Measurements from ENCODE around the gene SERPINE2. TPM values are rescaled to one million over a fixed set of nuclear protein-coding genes. Genes with fewer than 3 reads are reported as not detected.
A peak's percentile ranks its signal among the peaks of the same experiment; 100 is the strongest.

SERPINE2 gene
- total RNA-seq, 1 experiment from 2014 or later = 78.2 TPM

DNA sequence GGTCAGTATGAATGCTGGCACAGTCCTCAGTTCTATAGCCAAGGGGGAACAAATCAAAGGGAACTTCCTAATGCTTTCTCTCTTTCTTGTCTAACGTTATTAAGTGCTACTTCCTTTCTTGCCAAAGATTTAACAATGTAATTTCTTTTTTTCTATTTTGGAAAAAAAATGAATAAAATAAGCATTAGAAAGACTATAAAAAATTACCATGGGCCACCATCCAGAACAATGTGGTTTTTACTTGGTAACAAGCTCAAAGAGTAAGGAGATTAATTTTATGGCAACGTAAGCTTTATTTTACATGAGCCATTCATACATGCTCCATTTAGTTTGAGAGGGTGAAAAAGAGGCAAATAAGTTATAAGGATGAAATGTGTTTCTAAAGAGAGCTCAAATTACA, 40.1 kb downstream of the SERPINE2 start:
- Histone ChIP-seq H3K36me3 (peaks cover 28% of the 10 kb centered on the region), H3K4me3 (no peak overlapping the region), H3K27me3 (no peaks in the 10 kb centered on the region), H3K9me3 (no peaks in the 10 kb centered on the region)
- DNase-seq = no peak

DNA sequence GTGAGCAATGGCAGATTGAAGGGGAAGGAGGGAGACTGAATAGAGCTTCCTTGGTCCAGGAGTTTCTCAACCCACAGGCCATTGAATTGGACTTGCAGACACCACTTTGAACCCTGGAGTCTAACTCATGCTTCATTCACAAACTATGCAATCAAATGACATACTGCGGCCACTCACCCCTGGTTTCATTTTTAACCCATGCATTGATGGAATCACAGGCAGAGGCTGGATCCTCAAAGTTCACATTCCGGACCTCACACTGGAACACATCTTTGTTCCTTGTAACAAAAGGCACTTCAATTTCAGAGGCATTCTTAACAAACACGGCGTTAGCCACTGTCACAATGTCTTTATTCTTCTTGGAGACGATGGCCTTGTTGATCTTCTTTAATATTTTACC, 41.1 kb downstream of the SERPINE2 start:
- DNase-seq = no peak
- Histone ChIP-seq H3K36me3 (peaks cover 28% of the 10 kb centered on the region), H3K9me3 (no peaks in the 10 kb centered on the region), H3K4me3 (no peak overlapping the region), H3K27me3 (no peaks in the 10 kb centered on the region)

- Histone ChIP-seq H3K4me3 (no peak overlapping the region), H3K9me3 (no peaks in the 10 kb centered on the region), H3K27me3 (no peaks in the 10 kb centered on the region), H3K36me3 (peaks cover 28% of the 10 kb centered on the region)
- DNase-seq = no peak
Measured at GRCh38 chr2:223996391-223996790, 42.7 kb downstream of the SERPINE2 start.

DNA sequence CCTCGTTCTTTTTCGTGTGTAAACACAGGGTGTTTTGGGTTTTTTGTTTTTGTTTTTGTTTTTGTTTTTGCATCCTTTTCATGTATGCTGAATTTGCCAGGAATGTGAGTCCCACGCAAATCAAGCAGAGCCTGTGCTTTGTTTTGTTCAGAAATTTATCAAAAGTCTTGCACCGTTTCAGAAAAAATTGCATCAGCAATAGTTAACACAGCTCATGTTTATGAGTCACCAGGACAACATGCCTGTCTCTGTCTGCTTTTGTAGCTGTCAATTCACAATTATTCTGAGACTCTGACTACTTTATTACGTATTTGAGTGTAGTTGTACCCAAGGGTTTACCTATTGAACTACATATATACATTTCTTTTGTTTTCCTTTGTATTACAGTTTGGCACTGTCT, 43.5 kb downstream of the SERPINE2 start:
- DNase-seq = no peak
- Histone ChIP-seq H3K27me3 (no peaks in the 10 kb centered on the region), H3K36me3 (peaks cover 25% of the 10 kb centered on the region), H3K9me3 (no peaks in the 10 kb centered on the region), H3K4me3 (no peak overlapping the region)

- no peaks in the 10 kb centered on the region for H3K27me3 ChIP-seq
- no peak for DNase-seq
- H3K4me3 ChIP-seq = no peak overlapping the region
- H3K9me3 ChIP-seq = no peaks in the 10 kb centered on the region
- peaks cover 25% of the 10 kb centered on the region for H3K36me3 ChIP-seq
Measured at GRCh38 chr2:223994562-223995162, 44.4 kb downstream of the SERPINE2 start.

- Histone ChIP-seq H3K27me3 (no peaks in the 10 kb centered on the region), H3K4me3 (no peak overlapping the region), H3K9me3 (no peaks in the 10 kb centered on the region), H3K36me3 (peaks cover 25% of the 10 kb centered on the region)
- DNase-seq = peak; percentile 42
Measured at GRCh38 chr2:223993634-223994232, 45.4 kb downstream of the SERPINE2 start.

DNA sequence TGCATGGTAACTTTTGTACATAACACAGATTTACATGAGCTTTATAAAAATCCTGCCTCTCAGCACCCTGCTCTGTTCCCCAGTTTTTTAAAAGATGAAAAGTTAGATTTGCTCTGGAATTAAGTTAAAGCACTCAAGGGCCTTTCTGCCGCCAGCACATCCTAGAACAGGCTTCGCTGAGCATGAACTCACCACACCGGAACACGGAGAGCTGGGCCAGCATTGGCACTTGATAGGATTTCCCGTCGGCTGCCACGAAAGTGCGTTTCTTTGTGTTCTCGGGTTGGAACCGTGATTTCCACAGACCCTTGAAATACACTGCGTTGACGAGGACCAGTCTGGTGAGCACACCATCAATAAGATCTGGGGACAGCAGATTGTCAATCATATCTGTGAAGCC, 47.5 kb downstream of the SERPINE2 start:
- H3K27me3 ChIP-seq = no peaks in the 10 kb centered on the region
- no peaks in the 10 kb centered on the region for H3K9me3 ChIP-seq
- H3K36me3 ChIP-seq = peaks cover 9% of the 10 kb centered on the region
- DNase-seq = no peak
- H3K4me3 ChIP-seq = no peak overlapping the region

GRCh38 chr2:223989856-223990232, 49.2 kb downstream of the SERPINE2 start:
- no peak for DNase-seq
- Histone ChIP-seq H3K27me3 (no peaks in the 10 kb centered on the region), H3K4me3 (no peak overlapping the region), H3K9me3 (no peaks in the 10 kb centered on the region), H3K36me3 (no peaks in the 10 kb centered on the region; the same call in 1 of the 2 replicates)

DNA sequence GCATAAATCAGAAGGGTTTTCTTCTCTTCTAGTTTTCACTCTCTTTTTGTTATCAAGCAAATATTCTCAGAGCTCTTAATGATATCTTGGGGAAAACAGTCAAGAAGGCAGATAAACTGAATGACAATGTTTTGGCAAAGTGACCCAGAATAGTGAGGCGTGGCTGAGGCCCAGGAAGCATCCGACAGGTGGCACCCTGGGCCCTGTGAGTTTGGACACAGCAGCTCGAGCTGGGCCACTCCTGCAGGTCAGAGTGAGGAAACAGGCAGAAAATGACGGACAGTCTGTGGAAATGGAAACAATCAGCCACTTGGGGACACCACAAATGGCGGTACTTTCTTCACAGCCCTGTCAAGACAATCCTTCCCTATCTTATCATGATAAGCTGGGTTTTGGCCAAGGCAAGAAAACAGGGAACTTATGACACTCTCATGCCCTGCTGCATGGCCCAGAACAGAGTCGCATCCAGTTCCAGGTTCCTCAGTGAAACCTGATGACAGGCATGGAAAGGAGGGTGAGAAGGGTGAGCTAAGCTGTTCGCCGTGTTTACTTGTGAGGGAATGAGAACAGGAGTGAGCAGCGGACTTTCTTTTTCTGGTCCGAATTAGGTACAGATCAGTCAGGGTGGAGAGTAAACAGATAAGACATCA, 49.8 kb downstream of the SERPINE2 start:
- H3K36me3 ChIP-seq = peaks cover under 1% of the 10 kb centered on the region; the same call in 1 of the 2 replicates
- no peak overlapping the region for H3K4me3 ChIP-seq
- no peaks in the 10 kb centered on the region for H3K9me3 ChIP-seq
- no peaks in the 10 kb centered on the region for H3K27me3 ChIP-seq
- no peak for DNase-seq

DNA sequence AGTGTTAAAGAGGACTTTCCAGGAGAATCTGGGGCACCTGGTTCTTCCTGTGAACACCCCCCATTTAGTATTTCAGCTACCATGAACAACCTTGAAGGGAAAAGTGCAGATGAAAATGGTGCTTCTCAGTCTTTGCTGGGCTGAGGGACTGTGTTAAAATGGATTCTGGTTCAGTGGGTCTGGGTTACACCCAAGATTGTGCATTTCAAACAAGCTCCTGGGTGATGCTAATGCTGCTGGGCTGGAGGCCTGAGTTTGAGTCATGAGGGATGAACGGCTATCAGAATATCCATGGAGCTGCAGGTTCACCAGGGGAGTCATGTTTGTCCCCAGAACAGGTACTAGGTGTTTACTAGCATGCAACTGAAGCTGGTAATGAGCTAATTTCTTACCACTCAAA, 57.8 kb downstream of the SERPINE2 start:
- no peaks in the 10 kb centered on the region for H3K9me3 ChIP-seq
- DNase-seq = no peak
- H3K4me3 ChIP-seq = no peak overlapping the region
- H3K27me3 ChIP-seq = no peaks in the 10 kb centered on the region
- peaks cover 16% of the 10 kb centered on the region for H3K36me3 ChIP-seq

DNA sequence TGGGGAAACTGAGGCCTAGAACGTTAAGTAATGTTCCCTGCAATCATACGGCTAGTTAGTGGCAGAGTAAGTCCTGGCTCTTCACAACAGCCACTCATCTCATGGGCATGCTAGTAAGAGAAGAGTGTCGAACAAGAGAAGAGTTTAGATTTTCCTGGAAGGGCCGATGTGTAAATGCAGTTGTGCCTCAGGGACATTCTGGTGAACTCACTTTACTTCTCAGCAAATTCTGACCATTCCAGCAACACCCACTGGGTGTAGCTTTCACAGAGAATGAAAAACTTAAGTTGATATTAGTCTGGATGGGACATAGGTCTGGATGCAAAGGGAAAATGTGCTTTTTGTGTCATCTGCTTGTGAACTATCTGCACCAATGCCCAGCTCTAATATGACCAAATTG, 58.3 kb downstream of the SERPINE2 start:
- Histone ChIP-seq H3K27me3 (no peaks in the 10 kb centered on the region), H3K36me3 (peaks cover 16% of the 10 kb centered on the region), H3K4me3 (no peak overlapping the region), H3K9me3 (no peaks in the 10 kb centered on the region)
- DNase-seq = no peak

DNA sequence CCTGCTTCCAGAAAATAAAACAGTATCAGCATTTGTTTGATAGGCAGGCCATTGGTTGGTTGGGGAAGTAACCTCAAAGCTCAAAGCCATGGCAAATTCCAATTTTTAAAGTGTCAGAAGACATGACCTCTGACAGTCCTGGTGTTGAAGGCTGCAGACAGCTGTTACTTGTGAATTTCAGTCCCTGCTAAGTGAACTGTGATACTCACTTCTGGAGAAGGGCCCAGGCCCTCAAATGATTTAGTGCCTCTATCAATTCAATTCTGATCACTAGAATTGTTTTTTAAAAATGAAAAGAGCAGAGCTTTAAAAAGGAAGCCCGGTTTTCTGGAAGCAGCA, 58.7 kb downstream of the SERPINE2 start:
- H3K9me3 ChIP-seq = no peaks in the 10 kb centered on the region
- peaks cover 16% of the 10 kb centered on the region for H3K36me3 ChIP-seq
- H3K4me3 ChIP-seq = no peak overlapping the region
- H3K27me3 ChIP-seq = no peaks in the 10 kb centered on the region
- no peak for DNase-seq

DNA sequence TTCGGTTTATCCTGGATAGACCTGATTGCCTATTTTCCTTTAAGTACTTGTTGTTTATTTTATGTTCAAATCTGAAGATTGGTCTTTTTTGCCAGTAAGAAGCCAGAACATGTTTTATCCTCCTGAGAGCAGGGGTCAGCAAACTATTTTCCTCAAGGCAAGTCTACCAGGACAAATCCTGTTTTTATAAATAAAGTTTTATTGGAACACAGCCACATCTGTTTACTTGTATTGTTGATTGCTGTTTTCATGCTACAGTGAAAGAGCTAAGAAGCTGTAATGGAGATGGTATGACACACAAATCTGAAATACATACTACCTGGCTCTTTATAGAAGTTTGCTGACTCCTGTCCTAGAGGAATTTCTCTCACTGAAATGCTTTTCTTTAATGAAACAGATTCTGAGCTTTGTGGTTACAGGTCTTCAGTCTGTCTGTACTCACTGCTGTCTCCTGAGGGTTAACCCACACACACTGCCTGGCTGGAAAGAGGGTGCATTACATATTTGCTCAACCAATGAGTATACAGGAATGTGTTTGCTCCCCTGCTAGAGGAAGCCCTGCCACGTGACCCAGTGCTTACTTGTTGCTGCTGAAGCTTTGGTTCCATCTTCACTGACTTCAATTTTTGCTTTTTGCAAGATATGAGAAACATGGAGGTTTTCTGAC, 59.2 kb downstream of the SERPINE2 start:
- Histone ChIP-seq H3K4me3 (no peak overlapping the region), H3K9me3 (no peaks in the 10 kb centered on the region), H3K36me3 (peaks cover 16% of the 10 kb centered on the region), H3K27me3 (no peaks in the 10 kb centered on the region)
- DNase-seq = no peak

DNA sequence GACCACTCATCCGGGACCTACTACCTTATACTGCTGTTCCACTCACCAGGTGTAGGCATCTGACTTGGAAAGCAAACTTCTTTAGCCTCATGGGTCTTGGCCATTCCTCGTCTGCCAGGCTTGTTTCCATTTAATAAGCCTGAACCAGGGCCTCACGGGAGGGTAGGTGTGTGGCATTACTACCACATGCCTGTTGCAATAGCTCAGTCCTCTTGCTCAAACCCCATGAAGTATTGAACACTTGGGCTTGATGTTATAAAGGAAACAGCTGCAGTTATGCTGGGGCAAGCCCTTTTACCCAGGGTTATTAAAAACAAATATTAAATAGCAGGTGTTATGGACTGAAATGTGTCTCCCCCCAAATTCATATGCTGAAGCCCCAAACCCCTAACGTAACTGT, 60.6 kb downstream of the SERPINE2 start:
- Histone ChIP-seq H3K9me3 (no peaks in the 10 kb centered on the region), H3K36me3 (peaks cover 11% of the 10 kb centered on the region)

GRCh38 chr2:223976635-223977226, 62.4 kb downstream of the SERPINE2 start:
- peaks cover 6% of the 10 kb centered on the region; the same call in 1 of the 2 replicates for H3K36me3 ChIP-seq
- peak; percentile 20 for DNase-seq
- no peaks in the 10 kb centered on the region for H3K27me3 ChIP-seq
- H3K4me3 ChIP-seq = no peak overlapping the region
- H3K9me3 ChIP-seq = no peaks in the 10 kb centered on the region

More for the DNA sequence above, 60.6 kb downstream of the SERPINE2 start:
- Histone ChIP-seq H3K4me3 (no peak overlapping the region), H3K27me3 (no peaks in the 10 kb centered on the region)
- no peak for DNase-seq

DNA sequence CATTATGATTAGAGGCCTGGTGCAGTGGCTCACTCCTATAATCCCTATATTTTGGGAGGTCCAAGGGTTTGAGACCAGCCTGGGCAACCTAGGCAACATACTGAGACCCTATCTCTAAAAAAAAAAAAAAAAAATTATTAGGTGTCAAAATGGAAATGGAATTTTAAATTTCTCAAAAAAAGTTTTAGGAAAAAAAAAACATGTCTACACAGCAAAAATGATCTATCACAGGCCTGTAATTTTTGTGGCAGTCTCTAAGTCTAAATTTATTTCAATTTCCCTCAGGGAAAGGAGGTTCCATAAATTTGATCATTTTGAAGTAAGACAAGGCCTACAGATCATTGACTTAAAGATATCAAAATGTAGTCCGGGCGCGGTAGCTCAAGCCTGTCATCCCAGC, 65.5 kb downstream of the SERPINE2 start:
- Histone ChIP-seq H3K9me3 (no peaks in the 10 kb centered on the region), H3K4me3 (no peak overlapping the region), H3K36me3 (peaks cover 4% of the 10 kb centered on the region), H3K27me3 (no peaks in the 10 kb centered on the region)
- no peak for DNase-seq

DNA sequence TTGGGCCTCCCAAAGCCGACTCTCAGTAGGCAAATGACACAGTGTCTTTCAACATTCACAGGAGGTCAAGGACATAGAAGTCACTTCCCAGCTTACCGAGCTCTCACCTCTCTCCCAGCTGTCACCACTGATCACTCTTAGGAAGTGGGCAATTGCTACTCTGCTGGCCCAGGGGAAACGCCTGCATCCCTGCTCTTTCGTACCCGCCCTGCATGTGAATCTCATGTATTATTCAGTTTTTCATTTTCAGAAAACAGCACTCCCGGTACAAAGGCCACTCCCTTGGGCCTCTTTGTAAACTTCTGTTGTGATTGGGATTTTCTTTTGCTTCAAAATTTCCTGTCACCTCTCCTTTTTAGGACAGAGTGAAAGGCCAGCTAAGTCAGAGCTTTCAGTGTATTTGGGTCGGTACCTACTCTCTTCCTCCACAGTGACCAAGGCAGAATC, 66.4 kb downstream of the SERPINE2 start:
- Histone ChIP-seq H3K36me3 (peaks cover 10% of the 10 kb centered on the region), H3K4me3 (no peak overlapping the region), H3K9me3 (no peaks in the 10 kb centered on the region), H3K27me3 (no peaks in the 10 kb centered on the region)
- no peak for DNase-seq
